ENCODE data around the gene WNT3A. TPM values are rescaled to one million over a fixed set of nuclear protein-coding genes. Genes with fewer than 3 reads are reported as not detected.

WNT3A gene
- total and polyA plus RNA-seq, 2 donors (not counting 3 experiments of a cell fraction or from before 2014, with no cell fraction given) = not detected

- no peaks in the 10 kb centered on the region for H3K36me3 ChIP-seq (ENCODE audit: control insufficient read depth in 2 of 2, extremely low read depth in 1 of 2, insufficient read depth in 2 of 2, low read length in 2 of 2)
- no peaks in the 10 kb centered on the region for H4K20me1 ChIP-seq (replicated peaks; ENCODE audit: control insufficient read depth, extremely low read depth, insufficient read depth, low read length)
- H3K27ac ChIP-seq (ENCODE audit: insufficient read depth, low read depth, low read length) = no peak overlapping the region
- ChIA-PET POLR2A (no interaction called here), CTCF (interaction anchor here (2.2 kb wide), 1 partner anchor 16 kb away, joined by 7 read pairs; no protein-coding TSS in a partner anchor)
- intact Hi-C loops (cut with micrococcal nuclease) (no loop called here), dilution Hi-C loops (cut with MboI; ENCODE audit: extremely low pct_ligation_motif_present, low sequenced_read_pairs) (no loop called here)
- no TSS peak for BruUV-seq (replicated peaks)
- no peaks in the 10 kb centered on the region for H3K79me2 ChIP-seq (ENCODE audit: control insufficient read depth, insufficient read depth, low read length)
- FAIRE-seq (no peak), DNase-seq (ENCODE audit: low read depth, low spot score) (no peak)
- H3K4me1 ChIP-seq (ENCODE audit: control insufficient read depth, extremely low read depth, insufficient read depth, low read length) = no peaks in the 10 kb centered on the region
- H3K9me1 ChIP-seq (replicated peaks; ENCODE audit: control insufficient read depth, extremely low read depth, insufficient read depth, low read length) = no peaks in the 10 kb centered on the region
- peaks cover 1 to 5% of the 10 kb centered on the region in 2 experiments for H3K27me3 ChIP-seq (ENCODE audit: control insufficient read depth in 2 of 2, insufficient read depth in 2 of 2, low read length in 2 of 2)
- TF ChIP-seq POLR2AphosphoS5 (IDR thresholded peaks at IDR 0.05; ENCODE audit: insufficient read depth, low read depth, low read length) = no peak
- no peak for TF ChIP-seq FOS (IDR thresholded peaks at IDR 0.05; ENCODE audit: borderline replicate concordance, insufficient read depth, low read length)
- no peak for TF ChIP-seq GATA2 (IDR thresholded peaks at IDR 0.05; ENCODE audit: insufficient read depth, insufficient read length, low read depth, low read length)
- TF ChIP-seq JUN (IDR thresholded peaks at IDR 0.05; ENCODE audit: borderline replicate concordance, insufficient read depth, insufficient read length, low read depth) = no peak
- no peak for TF ChIP-seq POLR2A (IDR thresholded peaks at IDR 0.05; ENCODE audit: low read depth, low read length)
- no peak for TF ChIP-seq CTCF (IDR thresholded peaks at IDR 0.05; ENCODE audit: extremely low read depth in 1 of 2, insufficient read depth in 1 of 2, low read depth in 1 of 2, low read length in 2 of 2)
- TF ChIP-seq, protein P1, sequence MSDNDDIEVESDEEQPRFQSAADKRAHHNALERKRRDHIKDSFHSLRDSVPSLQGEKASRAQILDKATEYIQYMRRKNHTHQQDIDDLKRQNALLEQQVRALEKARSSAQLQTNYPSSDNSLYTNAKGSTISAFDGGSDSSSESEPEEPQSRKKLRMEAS (IDR thresholded peaks at IDR 0.05; ENCODE audit: insufficient read depth, insufficient read length) = no peak
- TF ChIP-seq EZH2 (IDR thresholded peaks at IDR 0.05; ENCODE audit: borderline replicate concordance, low read depth, low read length, severe bottlenecking) = no peak
- TF ChIP-seq MYC (IDR thresholded peaks at IDR 0.05; ENCODE audit: low read depth, low read length) = no peak
- no peak overlapping the region for H3K4me2 ChIP-seq (ENCODE audit: insufficient read depth, low read length)
- H3K4me3 ChIP-seq (replicated peaks in 1 of 3; ENCODE audit: insufficient read depth in 1 of 3, low read depth in 1 of 3, low read length in 3 of 3) = no peak overlapping the region
- H2AFZ ChIP-seq (ENCODE audit: low read depth, low read length) = no peak overlapping the region
- no peaks in the 10 kb centered on the region for H3K9me3 ChIP-seq (replicated peaks; ENCODE audit: control insufficient read depth, insufficient read depth, low read length)
- no peak overlapping the region for H3K9ac ChIP-seq (replicated peaks; ENCODE audit: extremely low read depth, insufficient read depth, low read length)
These were observed 8.7 kb downstream of the WNT3A start for GRCh38 chr1:228015276-228016180.

Data from endothelial cell of umbilical vein (primary cell).